ENCODE data around the gene NRP1.
"Not testable (repeated sequence)": the region's sequence is repeated elsewhere in the genome, so short reads cannot be mapped to it uniquely, and the experiment has no call there.

DNA sequence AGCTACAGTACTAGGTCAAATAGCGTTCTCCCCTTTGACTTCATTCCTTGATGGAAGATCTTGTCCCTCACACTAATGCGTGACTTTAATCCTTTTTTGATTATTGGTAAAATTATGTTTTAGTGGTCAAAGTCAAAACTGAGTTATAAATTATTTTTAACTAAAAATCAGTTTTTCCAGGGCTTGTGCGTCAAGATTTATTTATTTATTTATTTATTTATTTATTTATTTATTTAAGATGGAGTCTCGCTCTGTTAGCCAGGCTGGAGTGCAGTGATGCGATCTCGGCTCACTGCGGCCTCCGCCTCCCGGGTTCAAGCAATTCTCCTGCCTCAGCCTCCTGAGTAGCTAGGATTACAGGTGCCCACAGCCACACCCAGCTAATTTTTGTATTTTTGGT lies 112.2 kb downstream of the NRP1 start:
- not testable (repeated sequence) for TF ChIP-seq ARNTL (CRISPR knock-in tag; IDR thresholded peaks at IDR 0.05; ENCODE audit: borderline replicate concordance, low read depth); ZNF8 (CRISPR knock-in tag; IDR thresholded peaks at IDR 0.05); RARB (CRISPR knock-in tag; IDR thresholded peaks at IDR 0.05)
